Measurements from ENCODE around the gene CCNT1.

DNA sequence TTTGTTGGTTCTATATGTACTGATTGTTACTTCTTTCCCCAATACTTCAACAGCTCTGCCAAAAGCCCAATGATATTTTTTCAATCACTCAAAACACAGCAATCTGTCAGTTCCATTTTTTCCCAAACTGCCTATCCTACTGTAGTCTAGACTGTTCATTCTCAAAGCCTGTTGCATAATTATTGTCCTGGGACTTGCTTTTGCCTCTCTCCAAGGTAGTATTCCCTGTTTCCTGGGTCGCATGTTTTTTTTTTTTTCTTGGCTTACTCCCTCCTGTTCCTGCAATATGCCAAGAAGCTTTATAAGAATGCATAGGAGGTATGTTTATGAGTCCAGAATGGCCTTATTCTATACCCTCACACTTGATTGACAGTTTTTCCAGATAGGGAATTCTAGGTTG, 19.9 kb upstream of the CCNT1 start:
- TF ChIP-seq YY1 (IDR thresholded peaks at IDR 0.05; ENCODE audit: insufficient read depth, insufficient replicate concordance, low read depth, low read length) = no peak
- no peak for TF ChIP-seq BRCA1 (CRISPR knock-in tag; IDR thresholded peaks at IDR 0.05)
- no peak for TF ChIP-seq ZBTB42 (CRISPR knock-in tag; IDR thresholded peaks at IDR 0.05)
- no peak for TF ChIP-seq MZF1 (CRISPR knock-in tag; IDR thresholded peaks at IDR 0.05; ENCODE audit: borderline replicate concordance)
